GM12878 (cell line): ENCODE data around the gene PRPS2. TPM values are rescaled to one million over a fixed set of nuclear protein-coding genes. Genes with fewer than 3 reads are reported as not detected.

Experiments
- ATAC-seq: fragments of 200-7000 bp; cut with Tn5 transposase; 3 replicates; pipeline ENCODE4 v1.9.1; 2020; ENCODE audit warnings: mild to moderate bottlenecking, moderate library complexity
- BruUV-seq: library from RNA; stranded (reverse); fragments of 400-500 nt; replicated peaks from 2 replicates; lab custom pipeline; 2021; lab: Mats Ljungman, UMichigan
- CTCF ChIA-PET: fragments of 300-600 bp; sonication (Branson Sonifier 250); formaldehyde crosslinking; extraction: SDS; loops from one replicate; lab custom pipeline; 2021; ENCODE audit warnings: inconsistent platforms; lab: Yijun Ruan, JAX
- POLR2A ChIA-PET: fragments of 350-600 bp; formaldehyde crosslinking; extraction: SDS; loops from one replicate; lab custom pipeline; 2021; ENCODE audit warnings: inconsistent platforms; lab: Charles Lee
- RAD21 ChIA-PET: fragments of 300-600 bp; sonication (Branson Sonifier 250); formaldehyde crosslinking; loops from one replicate; lab custom pipeline; 2023; ENCODE audit warnings: antibody characterized with exemption; ENCODE audit not compliant: unreplicated experiment; lab: Charles Lee
- SMC1A ChIA-PET: fragments of 300-600 bp; sonication (Branson Sonifier 250); formaldehyde crosslinking; loops from one replicate; lab custom pipeline; 2023; ENCODE audit not compliant: unreplicated experiment, uncharacterized antibody; lab: Charles Lee
- DNase-seq: peaks from one replicate; pipeline ENCODE4 v3.0.0-alpha.2; 2011; ENCODE audit warnings: low read depth, low spot score
- FAIRE-seq: peaks from 3 replicates; lab custom pipeline; 2011; peaks lifted over from hg19 to GRCh38; lab: Jason Lieb, UNC
- H2AFZ ChIP-seq: 2 replicates; pipeline ENCODE4 v1.6.0; 2011; ENCODE audit warnings: low read depth, low read length, control low read depth; ENCODE audit not compliant: control insufficient read depth
- H3K27ac ChIP-seq: 2 replicates; pipeline ENCODE4 v1.5.1; 2011; ENCODE audit warnings: control low read depth; ENCODE audit not compliant: control insufficient read depth, insufficient read depth
- H3K27me3 ChIP-seq, 2 experiments: replicated peaks in 1 of 2; 2 replicates each; pipeline versions ENCODE4 v1.6.0 to v1.6.1; 2011; ENCODE audit warnings: low read length in 1 of 2; ENCODE audit not compliant: control insufficient read depth in 2 of 2, insufficient read depth in 2 of 2
- H3K36me3 ChIP-seq, 2 experiments: 2 replicates each; pipeline ENCODE4 v1.5.1; 2011; ENCODE audit warnings: low read length in 1 of 2; ENCODE audit not compliant: control insufficient read depth in 2 of 2, insufficient read depth in 2 of 2
- H3K4me1 ChIP-seq: 2 replicates; pipeline ENCODE4 v1.6.1; 2011; ENCODE audit warnings: mild to moderate bottlenecking, low read length, moderate library complexity, mixed read lengths; ENCODE audit not compliant: control insufficient read depth, insufficient read depth
- H3K4me2 ChIP-seq: 2 replicates; pipeline ENCODE4 v1.6.0; 2011; ENCODE audit warnings: control low read depth; ENCODE audit not compliant: control insufficient read depth, insufficient read depth
- H3K4me3 ChIP-seq: fragments of 200-600 bp; sonication (generic); 2 replicates; pipeline ENCODE4 v1.5.1; 2016
- H3K79me2 ChIP-seq: 2 replicates; pipeline ENCODE4 v1.6.0; 2011; ENCODE audit warnings: low read length; ENCODE audit not compliant: control insufficient read depth, insufficient read depth
- H3K9ac ChIP-seq: 2 replicates; pipeline ENCODE4 v1.8.0; 2011; ENCODE audit warnings: low read length, control low read depth, mixed read lengths; ENCODE audit not compliant: control insufficient read depth, insufficient read depth
- H3K9me3 ChIP-seq: replicated peaks from 3 replicates; pipeline ENCODE4 v1.5.1; 2011; ENCODE audit warnings: mild to moderate bottlenecking, low read length; ENCODE audit not compliant: control insufficient read depth, insufficient read depth
- H4K20me1 ChIP-seq: 2 replicates; pipeline ENCODE4 v1.6.0; 2011; ENCODE audit not compliant: control insufficient read depth, insufficient read depth
- MEF2B ChIP-seq: fragments of 450-650 bp; IDR thresholded peaks from 2 replicates; pipeline ENCODE4 v1.6.1; 2018; ENCODE audit warnings: mild to moderate bottlenecking, moderate library complexity; ENCODE audit not compliant: partially characterized antibody, poor library complexity, severe bottlenecking
- NBN ChIP-seq: fragments of 450-650 bp; IDR thresholded peaks from 2 replicates; pipeline ENCODE4 v1.6.1; 2016
- PAX8 ChIP-seq: fragments of 450-650 bp; IDR thresholded peaks from 2 replicates; pipeline ENCODE4 v1.6.1; 2017; ENCODE audit warnings: mild to moderate bottlenecking, moderate library complexity
- POU2F2 ChIP-seq: IDR thresholded peaks from 3 replicates; pipeline ENCODE4 v1.6.1; 2011; ENCODE audit warnings: low read depth, mild to moderate bottlenecking, low read length, borderline replicate concordance
- RAD51 ChIP-seq: fragments of 450-650 bp; IDR thresholded peaks from 2 replicates; pipeline ENCODE4 v1.6.1; 2016; ENCODE audit warnings: moderate library complexity, mild to moderate bottlenecking, inconsistent platforms
- RBBP5 ChIP-seq: fragments of 200-600 bp; sonication (generic); conservative IDR thresholded peaks from 2 replicates; pipeline ENCODE4 v1.6.1; 2016
- SIN3A ChIP-seq: IDR thresholded peaks from 2 replicates; pipeline ENCODE4 v1.6.1; 2012; ENCODE audit warnings: low read depth, low read length, improper control_type of control experiment
- SRF ChIP-seq, 2 experiments: IDR thresholded peaks; 2 replicates each; pipeline ENCODE4 v1.6.1; 2011; ENCODE audit warnings: low read depth in 2 of 2, low read length in 2 of 2, mild to moderate bottlenecking in 1 of 2, moderate library complexity in 1 of 2
- TAF1 ChIP-seq: IDR thresholded peaks from 2 replicates; pipeline ENCODE4 v1.6.1; 2011; ENCODE audit warnings: mild to moderate bottlenecking, low read depth, low read length, borderline replicate concordance
- ZNF217 ChIP-seq: fragments of 450-650 bp; IDR thresholded peaks from 2 replicates; pipeline ENCODE4 v1.6.1; 2017; ENCODE audit warnings: antibody characterized with exemption, mild to moderate bottlenecking
- WGBS: methylation state at CpG from one replicate; pipeline ENCODE4 v1.1.6; 2016; ENCODE audit warnings: low lambda C conversion rate; ENCODE audit not compliant: insufficient replicate concordance, insufficient coverage; ENCODE audit errors: missing lambda C conversion rate; 5-methylcytosine and 5-hydroxymethylcytosine counted together
- in situ Hi-C: fragments of 300-500 bp; cut with MboI; formaldehyde crosslinking; loops from 9 replicates; pipeline ENCODE4 v1.14.3; 2018; ENCODE audit warnings: mixed read lengths
- intact Hi-C: fragments of 100-400 bp; cut with micrococcal nuclease; formaldehyde crosslinking; loops from one replicate; pipeline ENCODE4 v1.14.2; 2022; ENCODE audit not compliant: unreplicated experiment
- polyA plus RNA-seq, 11 experiments: library from polyadenylated mRNA; depleted of rRNA in 4 of 11; unstranded in 6 of 11; stranded (reverse) in 5 of 11; fragments of >200 nt; fragmentation: Nextera tagmentation in 4 of 11; fragmentation: Illumina TruSeq in 1 of 11; extraction: Ambion mirVana in 4 of 11; extraction: Trizol in 1 of 11; gene quantifications; 1 replicate in 1 of 11; 2 replicates in 10 of 11; pipeline versions ENCODE4 v1.2.1 to v1.2.3, GENCODE V29; 2011 to 2016; ENCODE audit warnings: inconsistent platforms in 2 of 11, missing spikeins in 2 of 11, low read depth in 1 of 11
- total RNA-seq, 4 experiments: library from RNA; depleted of rRNA in 3 of 4; stranded (reverse); fragments of >200 nt in 3 of 4; fragmentation: Illumina TruSeq in 1 of 4; extraction: Trizol in 1 of 4; gene quantifications; 2 replicates each; pipeline versions ENCODE4 v1.2.1 to v1.2.3, GENCODE V29; 2013 to 2021
- TF ChIP-seq, protein P1 (sequence below), 3 experiments: IDR thresholded peaks in 2 of 3; conservative IDR thresholded peaks in 1 of 3; 2 replicates each; pipeline ENCODE4 v1.5.1; 2011; ENCODE audit warnings: low read depth in 3 of 3, low read length in 3 of 3, mild to moderate bottlenecking in 3 of 3, control low read depth in 2 of 3, moderate library complexity in 2 of 3, inconsistent platforms in 1 of 3, mixed read lengths in 1 of 3; ENCODE audit not compliant: control insufficient read depth in 2 of 3, insufficient read depth in 1 of 3; ENCODE audit errors: extremely low read depth in 1 of 3
- TF ChIP-seq, protein P2 (sequence below): fragments of 450-650 bp; IDR thresholded peaks from 2 replicates; pipeline ENCODE4 v1.6.1; 2017; ENCODE audit warnings: mild to moderate bottlenecking
- TF ChIP-seq, protein P3 (sequence below): fragments of 450-650 bp; IDR thresholded peaks from 2 replicates; pipeline ENCODE4 v1.6.1; 2017; ENCODE audit warnings: borderline replicate concordance
- TF ChIP-seq, protein P4 (sequence below): fragments of 450-650 bp; IDR thresholded peaks from 2 replicates; pipeline ENCODE4 v1.6.1; 2016; ENCODE audit warnings: mild to moderate bottlenecking
- TF ChIP-seq, protein P5 (sequence below): fragments of 450-650 bp; IDR thresholded peaks from 2 replicates; pipeline ENCODE4 v1.6.1; 2014; ENCODE audit warnings: mild to moderate bottlenecking

The PRPS2 gene
- total and polyA plus RNA-seq, 10 of the 15 experiments (the other 5 are each of a cell fraction or from before 2014, with no cell fraction given), result 44.1 to 102 (median 58.2) TPM

DNA sequence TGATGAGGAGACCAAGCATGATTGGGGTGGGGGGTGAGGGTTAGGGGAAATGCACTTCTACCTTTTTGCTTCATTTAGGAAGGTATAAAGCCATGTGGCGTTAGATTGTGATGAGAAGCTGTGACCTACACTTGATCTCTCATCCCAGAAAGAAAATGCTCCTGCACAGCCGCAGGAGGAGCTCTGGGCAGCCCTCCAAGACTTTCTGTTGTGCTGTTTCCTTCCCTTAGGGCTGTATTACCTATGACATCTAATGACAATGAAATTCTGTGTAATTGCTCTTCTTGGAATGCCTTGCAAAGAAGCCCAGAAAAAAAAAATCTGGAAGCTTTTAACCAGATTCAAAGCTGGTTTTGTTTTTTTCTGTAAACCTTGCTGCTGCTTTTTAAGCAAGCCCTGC, 13.4 kb downstream of the PRPS2 start:
- ChIA-PET POLR2A (interaction anchor here (0.6 to 1.2 kb wide), 2 partner anchors 12 to 306 kb away, joined by 3 to 6 read pairs; no protein-coding TSS in a partner anchor), SMC1A (interaction anchor here (1.2 to 1.8 kb wide), 2 partner anchors 10 kb away, joined by 4 to 17 read pairs; no protein-coding TSS in a partner anchor), RAD21 (interaction anchor here (1.2 kb wide), 1 partner anchor 9 kb away, joined by 9 read pairs; no protein-coding TSS in a partner anchor), CTCF (interaction anchor here (0.8 to 5.9 kb wide), 5 partner anchors 10 to 96 kb away, joined by 3 to 49 read pairs (median 5); no protein-coding TSS in a partner anchor)
- Histone ChIP-seq H3K9ac (no peak overlapping the region), H2AFZ (no peak overlapping the region), H3K27ac (no peak overlapping the region), H3K9me3 (no peaks in the 10 kb centered on the region), H3K36me3 (peaks cover 1 to 3% of the 10 kb centered on the region in 2 experiments; a peak in 2 of 4 replicates), H3K4me3 (no peak overlapping the region), H3K79me2 (no peaks in the 10 kb centered on the region), H3K27me3 (no peaks in the 10 kb centered on the region), H4K20me1 (no peaks in the 10 kb centered on the region), H3K4me1 (no peaks in the 10 kb centered on the region), H3K4me2 (no peak overlapping the region)
- in situ Hi-C loops, result no loop called here
- no peak for TF ChIP-seq MEF2B
- TF ChIP-seq, protein P1, sequence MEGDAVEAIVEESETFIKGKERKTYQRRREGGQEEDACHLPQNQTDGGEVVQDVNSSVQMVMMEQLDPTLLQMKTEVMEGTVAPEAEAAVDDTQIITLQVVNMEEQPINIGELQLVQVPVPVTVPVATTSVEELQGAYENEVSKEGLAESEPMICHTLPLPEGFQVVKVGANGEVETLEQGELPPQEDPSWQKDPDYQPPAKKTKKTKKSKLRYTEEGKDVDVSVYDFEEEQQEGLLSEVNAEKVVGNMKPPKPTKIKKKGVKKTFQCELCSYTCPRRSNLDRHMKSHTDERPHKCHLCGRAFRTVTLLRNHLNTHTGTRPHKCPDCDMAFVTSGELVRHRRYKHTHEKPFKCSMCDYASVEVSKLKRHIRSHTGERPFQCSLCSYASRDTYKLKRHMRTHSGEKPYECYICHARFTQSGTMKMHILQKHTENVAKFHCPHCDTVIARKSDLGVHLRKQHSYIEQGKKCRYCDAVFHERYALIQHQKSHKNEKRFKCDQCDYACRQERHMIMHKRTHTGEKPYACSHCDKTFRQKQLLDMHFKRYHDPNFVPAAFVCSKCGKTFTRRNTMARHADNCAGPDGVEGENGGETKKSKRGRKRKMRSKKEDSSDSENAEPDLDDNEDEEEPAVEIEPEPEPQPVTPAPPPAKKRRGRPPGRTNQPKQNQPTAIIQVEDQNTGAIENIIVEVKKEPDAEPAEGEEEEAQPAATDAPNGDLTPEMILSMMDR (IDR thresholded peaks at IDR 0.05 in 2 of 3, conservative IDR thresholded peaks at IDR 0.05 in 1 of 3; ENCODE audit: control insufficient read depth in 2 of 3, extremely low read depth in 1 of 3, insufficient read depth in 1 of 3, low read depth in 3 of 3, low read length in 3 of 3), result no peak
- TF ChIP-seq, protein P2, sequence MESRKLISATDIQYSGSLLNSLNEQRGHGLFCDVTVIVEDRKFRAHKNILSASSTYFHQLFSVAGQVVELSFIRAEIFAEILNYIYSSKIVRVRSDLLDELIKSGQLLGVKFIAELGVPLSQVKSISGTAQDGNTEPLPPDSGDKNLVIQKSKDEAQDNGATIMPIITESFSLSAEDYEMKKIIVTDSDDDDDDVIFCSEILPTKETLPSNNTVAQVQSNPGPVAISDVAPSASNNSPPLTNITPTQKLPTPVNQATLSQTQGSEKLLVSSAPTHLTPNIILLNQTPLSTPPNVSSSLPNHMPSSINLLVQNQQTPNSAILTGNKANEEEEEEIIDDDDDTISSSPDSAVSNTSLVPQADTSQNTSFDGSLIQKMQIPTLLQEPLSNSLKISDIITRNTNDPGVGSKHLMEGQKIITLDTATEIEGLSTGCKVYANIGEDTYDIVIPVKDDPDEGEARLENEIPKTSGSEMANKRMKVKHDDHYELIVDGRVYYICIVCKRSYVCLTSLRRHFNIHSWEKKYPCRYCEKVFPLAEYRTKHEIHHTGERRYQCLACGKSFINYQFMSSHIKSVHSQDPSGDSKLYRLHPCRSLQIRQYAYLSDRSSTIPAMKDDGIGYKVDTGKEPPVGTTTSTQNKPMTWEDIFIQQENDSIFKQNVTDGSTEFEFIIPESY, result no peak
- TF ChIP-seq NBN, result no peak
- no peak for TF ChIP-seq POU2F2
- TF ChIP-seq PAX8, result no peak
- TF ChIP-seq RAD51, result no peak
- TF ChIP-seq SIN3A, result no peak
- TF ChIP-seq, protein P3, sequence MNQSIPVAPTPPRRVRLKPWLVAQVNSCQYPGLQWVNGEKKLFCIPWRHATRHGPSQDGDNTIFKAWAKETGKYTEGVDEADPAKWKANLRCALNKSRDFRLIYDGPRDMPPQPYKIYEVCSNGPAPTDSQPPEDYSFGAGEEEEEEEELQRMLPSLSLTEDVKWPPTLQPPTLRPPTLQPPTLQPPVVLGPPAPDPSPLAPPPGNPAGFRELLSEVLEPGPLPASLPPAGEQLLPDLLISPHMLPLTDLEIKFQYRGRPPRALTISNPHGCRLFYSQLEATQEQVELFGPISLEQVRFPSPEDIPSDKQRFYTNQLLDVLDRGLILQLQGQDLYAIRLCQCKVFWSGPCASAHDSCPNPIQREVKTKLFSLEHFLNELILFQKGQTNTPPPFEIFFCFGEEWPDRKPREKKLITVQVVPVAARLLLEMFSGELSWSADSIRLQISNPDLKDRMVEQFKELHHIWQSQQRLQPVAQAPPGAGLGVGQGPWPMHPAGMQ, result no peak
- TF ChIP-seq TAF1, result no peak
- TF ChIP-seq, protein P4, sequence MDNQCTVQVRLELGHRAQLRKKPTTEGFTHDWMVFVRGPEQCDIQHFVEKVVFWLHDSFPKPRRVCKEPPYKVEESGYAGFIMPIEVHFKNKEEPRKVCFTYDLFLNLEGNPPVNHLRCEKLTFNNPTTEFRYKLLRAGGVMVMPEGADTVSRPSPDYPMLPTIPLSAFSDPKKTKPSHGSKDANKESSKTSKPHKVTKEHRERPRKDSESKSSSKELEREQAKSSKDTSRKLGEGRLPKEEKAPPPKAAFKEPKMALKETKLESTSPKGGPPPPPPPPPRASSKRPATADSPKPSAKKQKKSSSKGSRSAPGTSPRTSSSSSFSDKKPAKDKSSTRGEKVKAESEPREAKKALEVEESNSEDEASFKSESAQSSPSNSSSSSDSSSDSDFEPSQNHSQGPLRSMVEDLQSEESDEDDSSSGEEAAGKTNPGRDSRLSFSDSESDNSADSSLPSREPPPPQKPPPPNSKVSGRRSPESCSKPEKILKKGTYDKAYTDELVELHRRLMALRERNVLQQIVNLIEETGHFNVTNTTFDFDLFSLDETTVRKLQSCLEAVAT, result no peak
- TF ChIP-seq SRF (IDR thresholded peaks at IDR 0.05; ENCODE audit: low read depth in 2 of 2, low read length in 2 of 2), result no peak
- no peak for TF ChIP-seq RBBP5
- TF ChIP-seq ZNF217, result no peak
- TF ChIP-seq, protein P5, sequence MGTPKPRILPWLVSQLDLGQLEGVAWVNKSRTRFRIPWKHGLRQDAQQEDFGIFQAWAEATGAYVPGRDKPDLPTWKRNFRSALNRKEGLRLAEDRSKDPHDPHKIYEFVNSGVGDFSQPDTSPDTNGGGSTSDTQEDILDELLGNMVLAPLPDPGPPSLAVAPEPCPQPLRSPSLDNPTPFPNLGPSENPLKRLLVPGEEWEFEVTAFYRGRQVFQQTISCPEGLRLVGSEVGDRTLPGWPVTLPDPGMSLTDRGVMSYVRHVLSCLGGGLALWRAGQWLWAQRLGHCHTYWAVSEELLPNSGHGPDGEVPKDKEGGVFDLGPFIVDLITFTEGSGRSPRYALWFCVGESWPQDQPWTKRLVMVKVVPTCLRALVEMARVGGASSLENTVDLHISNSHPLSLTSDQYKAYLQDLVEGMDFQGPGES, result no peak
- 69% methylated on average over 2 of the region's 2 CpGs for WGBS
- ATAC-seq, result no peak
- intact Hi-C loops, result no loop called here
- BruUV-seq, result no TSS peak
- no peak for DNase-seq
- FAIRE-seq, result no peak
